Measurements from ENCODE around the gene NRG2. TPM values are rescaled to one million over a fixed set of nuclear protein-coding genes. Genes with fewer than 3 reads are reported as not detected.

Gene NRG2
- total and polyA plus RNA-seq, 2 experiments from 2014 or later = 0.37 to 1.3 TPM

DNA sequence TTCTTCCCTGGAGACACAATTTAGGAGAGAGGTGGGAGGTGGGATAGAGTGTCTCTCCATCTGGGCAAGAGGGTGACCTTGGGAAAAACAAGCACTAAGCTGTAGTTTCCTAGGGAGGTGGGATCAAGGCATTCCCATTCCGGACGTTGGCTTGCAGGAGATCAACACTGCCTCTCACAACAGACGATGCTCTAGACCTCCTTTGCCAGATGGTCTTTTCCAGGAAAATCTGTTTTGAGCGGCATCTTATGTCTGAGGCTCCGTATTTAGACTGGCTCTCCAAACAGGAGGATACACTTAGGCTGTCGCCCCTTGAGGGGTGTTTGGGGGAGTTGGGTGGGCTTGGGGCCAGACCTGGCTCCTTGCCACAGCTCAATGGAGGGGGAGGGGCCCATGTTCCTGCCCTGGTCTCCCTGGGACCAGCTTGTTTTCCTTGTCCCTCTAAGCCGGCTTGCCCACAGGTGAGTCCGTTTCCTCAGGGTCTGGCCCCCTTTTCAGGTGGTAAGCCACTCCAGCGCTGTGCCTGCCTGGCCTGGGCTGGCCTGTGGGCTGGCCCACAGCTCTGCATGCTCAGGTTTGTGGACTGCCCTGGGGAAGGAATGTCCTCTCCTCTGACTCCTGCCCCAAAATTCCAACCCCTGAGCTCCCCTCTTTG is 245.1 kb downstream of the NRG2 start:
- Histone ChIP-seq H3F3A (replicated peaks; ENCODE audit: low read depth) (no peaks in the 10 kb centered on the region), H3K4me2 (no peak overlapping the region), H3K9me2 (ENCODE audit: insufficient read depth) (peaks cover 2% of the 10 kb centered on the region; the same call in 1 of the 2 replicates), H3K4me1 (ENCODE audit: insufficient read depth) (peaks cover 6% of the 10 kb centered on the region; the same call in 1 of the 2 replicates), H3K36me3 (ENCODE audit: insufficient read depth) (no peaks in the 10 kb centered on the region), H2AFZ (no peak overlapping the region), H3K27ac (ENCODE audit: low read depth) (no peak overlapping the region), H4K20me1 (replicated peaks; ENCODE audit: insufficient read depth) (no peaks in the 10 kb centered on the region; the same call in 1 of the 2 replicates), H3K27me3 (ENCODE audit: insufficient read depth) (peaks cover 70% of the 10 kb centered on the region), H3K79me2 (replicated peaks; ENCODE audit: insufficient read depth) (no peaks in the 10 kb centered on the region), H3K4me3 (no peak overlapping the region)
- DNase-seq (ENCODE audit: low spot score) = no peak
- no peak for ATAC-seq
- no peak overlapping the region for H3K27ac Mint-ChIP-seq
- no peaks in the 10 kb centered on the region; the same call in 2 of the 3 replicates for H3K36me3 Mint-ChIP-seq (ENCODE audit: low read depth)
- H3K4me1 Mint-ChIP-seq = peaks cover 9% of the 10 kb centered on the region
- no peaks in the 10 kb centered on the region; the same call in 1 of the 3 replicates for H3K9me3 Mint-ChIP-seq
- H3K27me3 Mint-ChIP-seq (ENCODE audit: insufficient read depth, low read depth, poor library complexity) = peaks cover 64% of the 10 kb centered on the region
- no peak overlapping the region for H3K4me3 Mint-ChIP-seq
- TF ChIP-seq, protein P1, sequence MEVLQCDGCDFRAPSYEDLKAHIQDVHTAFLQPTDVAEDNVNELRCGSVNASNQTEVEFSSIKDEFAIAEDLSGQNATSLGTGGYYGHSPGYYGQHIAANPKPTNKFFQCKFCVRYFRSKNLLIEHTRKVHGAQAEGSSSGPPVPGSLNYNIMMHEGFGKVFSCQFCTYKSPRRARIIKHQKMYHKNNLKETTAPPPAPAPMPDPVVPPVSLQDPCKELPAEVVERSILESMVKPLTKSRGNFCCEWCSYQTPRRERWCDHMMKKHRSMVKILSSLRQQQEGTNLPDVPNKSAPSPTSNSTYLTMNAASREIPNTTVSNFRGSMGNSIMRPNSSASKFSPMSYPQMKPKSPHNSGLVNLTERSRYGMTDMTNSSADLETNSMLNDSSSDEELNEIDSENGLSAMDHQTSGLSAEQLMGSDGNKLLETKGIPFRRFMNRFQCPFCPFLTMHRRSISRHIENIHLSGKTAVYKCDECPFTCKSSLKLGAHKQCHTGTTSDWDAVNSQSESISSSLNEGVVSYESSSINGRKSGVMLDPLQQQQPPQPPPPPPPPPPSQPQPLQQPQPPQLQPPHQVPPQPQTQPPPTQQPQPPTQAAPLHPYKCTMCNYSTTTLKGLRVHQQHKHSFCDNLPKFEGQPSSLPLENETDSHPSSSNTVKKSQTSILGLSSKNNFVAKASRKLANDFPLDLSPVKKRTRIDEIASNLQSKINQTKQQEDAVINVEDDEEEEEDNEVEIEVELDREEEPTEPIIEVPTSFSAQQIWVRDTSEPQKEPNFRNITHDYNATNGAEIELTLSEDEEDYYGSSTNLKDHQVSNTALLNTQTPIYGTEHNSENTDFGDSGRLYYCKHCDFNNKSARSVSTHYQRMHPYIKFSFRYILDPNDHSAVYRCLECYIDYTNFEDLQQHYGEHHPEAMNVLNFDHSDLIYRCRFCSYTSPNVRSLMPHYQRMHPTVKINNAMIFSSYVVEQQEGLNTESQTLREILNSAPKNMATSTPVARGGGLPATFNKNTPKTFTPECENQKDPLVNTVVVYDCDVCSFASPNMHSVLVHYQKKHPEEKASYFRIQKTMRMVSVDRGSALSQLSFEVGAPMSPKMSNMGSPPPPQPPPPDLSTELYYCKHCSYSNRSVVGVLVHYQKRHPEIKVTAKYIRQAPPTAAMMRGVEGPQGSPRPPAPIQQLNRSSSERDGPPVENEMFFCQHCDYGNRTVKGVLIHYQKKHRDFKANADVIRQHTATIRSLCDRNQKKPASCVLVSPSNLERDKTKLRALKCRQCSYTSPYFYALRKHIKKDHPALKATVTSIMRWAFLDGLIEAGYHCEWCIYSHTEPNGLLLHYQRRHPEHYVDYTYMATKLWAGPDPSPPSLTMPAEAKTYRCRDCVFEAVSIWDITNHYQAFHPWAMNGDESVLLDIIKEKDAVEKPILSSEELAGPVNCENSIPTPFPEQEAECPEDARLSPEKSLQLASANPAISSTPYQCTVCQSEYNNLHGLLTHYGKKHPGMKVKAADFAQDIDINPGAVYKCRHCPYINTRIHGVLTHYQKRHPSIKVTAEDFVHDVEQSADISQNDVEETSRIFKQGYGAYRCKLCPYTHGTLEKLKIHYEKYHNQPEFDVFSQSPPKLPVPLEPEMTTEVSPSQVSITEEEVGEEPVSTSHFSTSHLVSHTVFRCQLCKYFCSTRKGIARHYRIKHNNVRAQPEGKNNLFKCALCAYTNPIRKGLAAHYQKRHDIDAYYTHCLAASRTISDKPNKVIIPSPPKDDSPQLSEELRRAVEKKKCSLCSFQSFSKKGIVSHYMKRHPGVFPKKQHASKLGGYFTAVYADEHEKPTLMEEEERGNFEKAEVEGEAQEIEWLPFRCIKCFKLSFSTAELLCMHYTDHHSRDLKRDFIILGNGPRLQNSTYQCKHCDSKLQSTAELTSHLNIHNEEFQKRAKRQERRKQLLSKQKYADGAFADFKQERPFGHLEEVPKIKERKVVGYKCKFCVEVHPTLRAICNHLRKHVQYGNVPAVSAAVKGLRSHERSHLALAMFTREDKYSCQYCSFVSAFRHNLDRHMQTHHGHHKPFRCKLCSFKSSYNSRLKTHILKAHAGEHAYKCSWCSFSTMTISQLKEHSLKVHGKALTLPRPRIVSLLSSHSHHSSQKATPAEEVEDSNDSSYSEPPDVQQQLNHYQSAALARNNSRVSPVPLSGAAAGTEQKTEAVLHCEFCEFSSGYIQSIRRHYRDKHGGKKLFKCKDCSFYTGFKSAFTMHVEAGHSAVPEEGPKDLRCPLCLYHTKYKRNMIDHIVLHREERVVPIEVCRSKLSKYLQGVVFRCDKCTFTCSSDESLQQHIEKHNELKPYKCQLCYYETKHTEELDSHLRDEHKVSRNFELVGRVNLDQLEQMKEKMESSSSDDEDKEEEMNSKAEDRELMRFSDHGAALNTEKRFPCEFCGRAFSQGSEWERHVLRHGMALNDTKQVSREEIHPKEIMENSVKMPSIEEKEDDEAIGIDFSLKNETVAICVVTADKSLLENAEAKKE (CRISPR knock-in tag; IDR thresholded peaks at IDR 0.05) = no peak
- TF ChIP-seq CTCF (conservative IDR thresholded peaks at IDR 0.05; ENCODE audit: low read depth in 2 of 2) (no peak), CREB1 (CRISPR knock-in tag; IDR thresholded peaks at IDR 0.05; ENCODE audit: low read depth) (no peak), ETS1 (IDR thresholded peaks at IDR 0.05) (no peak), JUNB (IDR thresholded peaks at IDR 0.05; ENCODE audit: unreplicated experiment) (no peak), ZNF331 (CRISPR knock-in tag; IDR thresholded peaks at IDR 0.05; ENCODE audit: low read depth) (no peak), REST (IDR thresholded peaks at IDR 0.05; ENCODE audit: unreplicated experiment) (no peak), EZH2 (IDR thresholded peaks at IDR 0.05; ENCODE audit: low read depth, unreplicated experiment) (no peak), NANOG (IDR thresholded peaks at IDR 0.05; ENCODE audit: borderline replicate concordance) (no peak), STAT1 (IDR thresholded peaks at IDR 0.05; ENCODE audit: unreplicated experiment) (no peak), POLR2AphosphoS5 (IDR thresholded peaks at IDR 0.05; ENCODE audit: low read depth) (no peak), EZH2phosphoT487 (IDR thresholded peaks at IDR 0.05; ENCODE audit: unreplicated experiment) (no peak), ZNF114 (CRISPR knock-in tag; IDR thresholded peaks at IDR 0.05) (no peak)

All from GM23338 (cell line).